Activated CD8-positive, alpha-beta T cell treated with anti-CD3 and anti-CD28 coated beads for 36 hours (primary cell): ENCODE results near the gene PPFIBP2. TPM values are rescaled to one million over a fixed set of nuclear protein-coding genes. Genes with fewer than 3 reads are reported as not detected.

Experiments used
- ATAC-seq: fragments of 200-7000 bp; cut with Tn5 transposase; one replicate; pipeline ENCODE4 v1.10.0; 2021; ENCODE audit warnings: mild to moderate bottlenecking, moderate library complexity
- CTCF ChIA-PET: fragments of 350-600 bp; sonication (Branson Sonifier 250); formaldehyde crosslinking; loops from one replicate; lab custom pipeline; 2021; ENCODE audit warnings: antibody characterized with exemption; lab: Charles Lee
- POLR2A ChIA-PET: fragments of 350-600 bp; sonication (Branson Sonifier 250); formaldehyde crosslinking; loops from one replicate; lab custom pipeline; 2021; ENCODE audit warnings: antibody characterized with exemption; lab: Charles Lee
- DNase-seq: peaks from one replicate; pipeline ENCODE4 v3.0.0-alpha.2; 2020
- H3K27ac Mint-ChIP-seq: one replicate; pipeline ENCODE4 v1.8.0; 2021; ENCODE audit warnings: mild to moderate bottlenecking, mixed read lengths
- H3K27me3 Mint-ChIP-seq: one replicate; pipeline ENCODE4 v1.8.0; 2021; ENCODE audit warnings: mixed read lengths
- H3K36me3 Mint-ChIP-seq: one replicate; pipeline ENCODE4 v1.8.0; 2021; ENCODE audit warnings: low read depth, mixed read lengths
- H3K4me1 Mint-ChIP-seq: one replicate; pipeline ENCODE4 v1.8.0; 2021; ENCODE audit warnings: low read depth, mixed read lengths
- H3K4me3 Mint-ChIP-seq: one replicate; pipeline ENCODE4 v1.8.0; 2021; ENCODE audit warnings: mild to moderate bottlenecking, moderate library complexity, mixed read lengths
- H3K9me3 Mint-ChIP-seq: one replicate; pipeline ENCODE4 v1.8.0; 2021; ENCODE audit warnings: mixed read lengths
- CTCF ChIP-seq: fragments of 200-600 bp; IDR thresholded peaks from one replicate; pipeline ENCODE4 v1.8.0; 2022; ENCODE audit warnings: antibody characterized with exemption, mild to moderate bottlenecking
- intact Hi-C: fragments of 100-400 bp; cut with micrococcal nuclease; formaldehyde crosslinking; loops from one replicate; pipeline ENCODE4 v1.10.0; 2022
- total RNA-seq, 2 experiments: library from RNA; stranded (reverse); gene quantifications; one replicate each; pipeline ENCODE4 v1.2.3, GENCODE V29; 2021

PPFIBP2 gene
- total RNA-seq, 2 experiments from 2014 or later = 13.3 to 14.2 TPM

- no peaks in the 10 kb centered on the region for H3K36me3 Mint-ChIP-seq
- no peaks in the 10 kb centered on the region for H3K9me3 Mint-ChIP-seq
- ChIA-PET CTCF (interaction anchor here (0.9 to 1.4 kb wide), 2 partner anchors 144 to 147 kb away, joined by 3 to 4 read pairs; no protein-coding TSS in a partner anchor), POLR2A (interaction anchor here (0.6 kb wide), 1 partner anchor 22 kb away, joined by 4 read pairs; no protein-coding TSS in a partner anchor)
- H3K4me1 Mint-ChIP-seq = peaks cover 4% of the 10 kb centered on the region
- no peak overlapping the region for H3K27ac Mint-ChIP-seq
- TF ChIP-seq CTCF = no peak
- H3K4me3 Mint-ChIP-seq = no peak overlapping the region
- intact Hi-C loops = no loop called here
- H3K27me3 Mint-ChIP-seq = no peaks in the 10 kb centered on the region
- ATAC-seq (no peak), DNase-seq (no peak)
Observed at GRCh38 chr11:7543302-7543701, 29.5 kb downstream of the PPFIBP2 start.

GRCh38 chr11:7544021-7544420 lies 30.2 kb downstream of the PPFIBP2 start:
- Mint-ChIP-seq H3K27me3 (no peaks in the 10 kb centered on the region), H3K9me3 (no peaks in the 10 kb centered on the region), H3K4me1 (peaks cover 1% of the 10 kb centered on the region), H3K4me3 (no peak overlapping the region), H3K36me3 (no peaks in the 10 kb centered on the region), H3K27ac (no peak overlapping the region)
- ChIA-PET POLR2A (no interaction called here), CTCF (interaction anchor here (1.4 kb wide), 1 partner anchor 146 kb away, joined by 3 read pairs; no protein-coding TSS in a partner anchor)
- no peak for TF ChIP-seq CTCF
- intact Hi-C loops = no loop called here
- ATAC-seq = no peak
- no peak for DNase-seq

- no peak for TF ChIP-seq CTCF
- ChIA-PET CTCF (interaction anchor here (0.8 kb wide), 1 partner anchor 33 kb away, joined by 3 read pairs; no protein-coding TSS in a partner anchor), POLR2A (no interaction called here)
- Mint-ChIP-seq H3K4me1 (no peaks in the 10 kb centered on the region), H3K36me3 (no peaks in the 10 kb centered on the region), H3K4me3 (no peak overlapping the region), H3K27me3 (no peaks in the 10 kb centered on the region), H3K9me3 (no peaks in the 10 kb centered on the region), H3K27ac (no peak overlapping the region)
- intact Hi-C loops = no loop called here
- ATAC-seq = no peak
- no peak for DNase-seq
Observed at GRCh38 chr11:7545611-7546010, 31.8 kb downstream of the PPFIBP2 start.

GRCh38 chr11:7546324-7546791 lies 32.6 kb downstream of the PPFIBP2 start:
- TF ChIP-seq CTCF = no peak
- no peaks in the 10 kb centered on the region for H3K27me3 Mint-ChIP-seq
- ATAC-seq = no peak
- CTCF ChIA-PET = interaction anchor here (0.8 kb wide), 1 partner anchor 34 kb away, joined by 3 read pairs; no protein-coding TSS in a partner anchor
- POLR2A ChIA-PET = no interaction called here
- intact Hi-C loops = no loop called here
- DNase-seq = no peak
- no peaks in the 10 kb centered on the region for H3K9me3 Mint-ChIP-seq
- H3K4me1 Mint-ChIP-seq = no peaks in the 10 kb centered on the region
- H3K4me3 Mint-ChIP-seq = no peak overlapping the region
- no peak overlapping the region for H3K27ac Mint-ChIP-seq
- H3K36me3 Mint-ChIP-seq = no peaks in the 10 kb centered on the region

- ATAC-seq = no peak
- H3K9me3 Mint-ChIP-seq = no peaks in the 10 kb centered on the region
- no peaks in the 10 kb centered on the region for H3K36me3 Mint-ChIP-seq
- DNase-seq = no peak
- intact Hi-C loops = no loop called here
- POLR2A ChIA-PET = no interaction called here
- CTCF ChIA-PET = interaction anchor here (1.0 to 1.8 kb wide), 4 partner anchors 14 to 195 kb away, joined by 4 to 5 read pairs (median 4); no protein-coding TSS in a partner anchor
- H3K4me3 Mint-ChIP-seq = no peak overlapping the region
- no peak for TF ChIP-seq CTCF
- no peaks in the 10 kb centered on the region for H3K27me3 Mint-ChIP-seq
- no peak overlapping the region for H3K27ac Mint-ChIP-seq
- H3K4me1 Mint-ChIP-seq = no peaks in the 10 kb centered on the region
Observed at GRCh38 chr11:7547687-7548086, 33.9 kb downstream of the PPFIBP2 start.
